GM23248 (cell line): ENCODE data around the gene ARID1B.

Source experiments
- EZH2 ChIP-seq: fragments of 200-600 bp; sonication (generic); IDR thresholded peaks from 2 replicates; pipeline ENCODE4 v1.6.1; 2018; ENCODE audit warnings: antibody characterized with exemption, mild to moderate bottlenecking; ENCODE audit not compliant: insufficient read depth, poor library complexity, severe bottlenecking
- EZH2phosphoT487 ChIP-seq: fragments of 200-600 bp; sonication (generic); IDR thresholded peaks from 2 replicates; pipeline ENCODE4 v1.6.1; 2018; ENCODE audit warnings: antibody characterized with exemption, moderate library complexity, mild to moderate bottlenecking, low read depth; ENCODE audit not compliant: insufficient read depth

DNA sequence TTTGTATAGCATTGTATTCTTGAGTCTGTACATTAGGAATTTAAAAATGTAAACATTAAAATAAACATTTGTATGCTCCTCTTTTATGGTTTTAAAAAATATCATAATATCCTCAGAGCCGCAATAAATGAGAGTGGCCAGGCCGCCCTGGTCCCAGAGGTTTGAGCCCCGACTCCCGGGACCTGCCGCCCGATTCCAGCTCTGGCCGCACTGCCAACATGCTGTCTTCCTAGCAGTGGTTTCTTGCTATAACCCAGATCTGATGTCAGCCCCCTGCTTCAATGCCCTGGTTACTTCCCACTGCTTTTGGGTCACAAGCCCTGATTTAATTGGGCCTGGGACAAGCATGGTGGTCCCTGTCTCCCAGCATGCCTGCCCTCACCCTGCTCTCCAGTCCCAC lies 5.4 kb upstream of the ARID1B start:
- no peak for TF ChIP-seq EZH2
- no peak for TF ChIP-seq EZH2phosphoT487
